ENCODE data around the gene ATP6V0B. TPM values are rescaled to one million over a fixed set of nuclear protein-coding genes. Genes with fewer than 3 reads are reported as not detected.
A peak's percentile ranks its signal among the peaks of the same experiment; 100 is the strongest.

Gene ATP6V0B
- total and polyA plus RNA-seq, 7 donors, result 87.9 to 260 (median 133) TPM

- WGBS, 3 donors, result 72 to 81% (median 73%) methylated on average over 5 of the region's 5 CpGs
- TF ChIP-seq, protein P1, sequence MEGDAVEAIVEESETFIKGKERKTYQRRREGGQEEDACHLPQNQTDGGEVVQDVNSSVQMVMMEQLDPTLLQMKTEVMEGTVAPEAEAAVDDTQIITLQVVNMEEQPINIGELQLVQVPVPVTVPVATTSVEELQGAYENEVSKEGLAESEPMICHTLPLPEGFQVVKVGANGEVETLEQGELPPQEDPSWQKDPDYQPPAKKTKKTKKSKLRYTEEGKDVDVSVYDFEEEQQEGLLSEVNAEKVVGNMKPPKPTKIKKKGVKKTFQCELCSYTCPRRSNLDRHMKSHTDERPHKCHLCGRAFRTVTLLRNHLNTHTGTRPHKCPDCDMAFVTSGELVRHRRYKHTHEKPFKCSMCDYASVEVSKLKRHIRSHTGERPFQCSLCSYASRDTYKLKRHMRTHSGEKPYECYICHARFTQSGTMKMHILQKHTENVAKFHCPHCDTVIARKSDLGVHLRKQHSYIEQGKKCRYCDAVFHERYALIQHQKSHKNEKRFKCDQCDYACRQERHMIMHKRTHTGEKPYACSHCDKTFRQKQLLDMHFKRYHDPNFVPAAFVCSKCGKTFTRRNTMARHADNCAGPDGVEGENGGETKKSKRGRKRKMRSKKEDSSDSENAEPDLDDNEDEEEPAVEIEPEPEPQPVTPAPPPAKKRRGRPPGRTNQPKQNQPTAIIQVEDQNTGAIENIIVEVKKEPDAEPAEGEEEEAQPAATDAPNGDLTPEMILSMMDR (IDR thresholded peaks at IDR 0.05), result no peak
- Histone ChIP-seq H3K4me3 (no peak overlapping the region), H3K4me1 (peaks cover 60% of the 10 kb centered on the region), H3K36me3 (ENCODE audit: insufficient read depth in 1 of 2, low read depth in 1 of 2) (peaks cover 0 to 64% of the 10 kb centered on the region in 2 donors), H3K27ac (peak overlapping the region; percentile 44), H3K27me3 (ENCODE audit: insufficient read depth in 3 of 3, low read length in 2 of 3) (no peaks in the 10 kb centered on the region), H3K9me3 (no peaks in the 10 kb centered on the region)
- intact Hi-C loops (cut with DNase I), result no loop called here
- ATAC-seq (no peak), DNase-seq (no peak)
Measured at GRCh38 chr1:43954036-43954435, 20.7 kb upstream of the ATP6V0B start.

GRCh38 chr1:43956234-43956633 lies 18.5 kb upstream of the ATP6V0B start:
- no peaks in the 10 kb centered on the region for H3K9me3 ChIP-seq
- no peak overlapping the region for H3K4me3 ChIP-seq
- intact Hi-C loops (cut with DNase I), result no loop called here
- no peaks in the 10 kb centered on the region for H3K27me3 ChIP-seq (ENCODE audit: insufficient read depth in 3 of 3, low read length in 2 of 3)
- peaks cover 38% of the 10 kb centered on the region for H3K4me1 ChIP-seq
- peaks cover 0 to 67% of the 10 kb centered on the region in 2 donors for H3K36me3 ChIP-seq (ENCODE audit: insufficient read depth in 1 of 2, low read depth in 1 of 2)
- WGBS, 3 donors, result 91 to 95% (median 92%) methylated on average over 8 of the region's 8 CpGs
- no peak for ATAC-seq
- DNase-seq, result no peak
- TF ChIP-seq, protein P1 (IDR thresholded peaks at IDR 0.05), result no peak
- no peak overlapping the region for H3K27ac ChIP-seq

- H3K9me3 ChIP-seq, result no peaks in the 10 kb centered on the region
- 60 to 77% (median 64%) methylated on average over 7 of the region's 7 CpGs for WGBS, 3 donors
- peaks cover 0 to 74% of the 10 kb centered on the region in 2 donors for H3K36me3 ChIP-seq (ENCODE audit: insufficient read depth in 1 of 2, low read depth in 1 of 2)
- peak; percentile 28 to 58 (median 50) for ATAC-seq
- no peak overlapping the region for H3K4me3 ChIP-seq
- H3K27ac ChIP-seq, result no peak overlapping the region
- peaks cover 25% of the 10 kb centered on the region for H3K4me1 ChIP-seq
- DNase-seq, result no peak
- TF ChIP-seq, protein P1 (IDR thresholded peaks at IDR 0.05), result no peak
- H3K27me3 ChIP-seq (ENCODE audit: insufficient read depth in 3 of 3, low read length in 2 of 3), result no peaks in the 10 kb centered on the region
- intact Hi-C loops (cut with DNase I), result no loop called here
Measured at GRCh38 chr1:43957407-43958040, 17.2 kb upstream of the ATP6V0B start.

GRCh38 chr1:43958351-43959255 lies 16.2 kb upstream of the ATP6V0B start:
- H3K9me3 ChIP-seq, result no peaks in the 10 kb centered on the region
- no peaks in the 10 kb centered on the region for H3K27me3 ChIP-seq (ENCODE audit: insufficient read depth in 3 of 3, low read length in 2 of 3)
- no peak overlapping the region for H3K27ac ChIP-seq
- TF ChIP-seq, protein P1 (IDR thresholded peaks at IDR 0.05), result no peak
- DNase-seq (no peak), ATAC-seq (peak in 3 of 4 donors; percentile 15 to 28 (median 24))
- intact Hi-C loops (cut with DNase I), result no loop called here
- no peak overlapping the region for H3K4me3 ChIP-seq
- H3K4me1 ChIP-seq, result peaks cover 14% of the 10 kb centered on the region
- WGBS, 3 donors, result 76 to 82% (median 80%) methylated on average over 9 of the region's 9 CpGs
- peaks cover 0 to 85% of the 10 kb centered on the region in 2 donors for H3K36me3 ChIP-seq (ENCODE audit: insufficient read depth in 1 of 2, low read depth in 1 of 2)

Data from psoas muscle (tissue), 8 donors.